ENCODE results near the gene ITFG1. TPM values are rescaled to one million over a fixed set of nuclear protein-coding genes. Genes with fewer than 3 reads are reported as not detected.
"Not testable (repeated sequence)": the region's sequence is repeated elsewhere in the genome, so short reads cannot be mapped to it uniquely, and the experiment has no call there.

ITFG1 gene
- total RNA-seq, 1 donor from 2014 or later, result 49.2 TPM

DNA sequence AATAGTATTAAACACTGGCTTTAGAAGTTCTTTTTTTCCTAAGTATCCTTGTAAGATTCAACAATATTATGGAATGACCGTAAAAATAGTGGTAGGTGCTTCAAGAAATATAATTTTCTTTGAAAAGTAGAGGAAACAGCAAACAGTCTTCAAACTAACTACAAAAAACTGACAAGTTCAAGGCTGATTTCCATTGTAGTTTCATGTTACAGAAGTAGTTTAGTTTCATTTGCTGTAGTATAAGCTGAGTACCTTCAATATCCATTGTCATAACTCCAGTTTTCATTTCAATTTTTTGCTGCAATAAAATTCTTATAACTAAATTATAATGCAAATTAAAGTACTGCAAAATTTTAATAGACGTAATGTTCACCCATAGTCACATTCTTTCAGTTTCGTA, 19.5 kb upstream of the ITFG1 start:
- TF ChIP-seq, protein P1, sequence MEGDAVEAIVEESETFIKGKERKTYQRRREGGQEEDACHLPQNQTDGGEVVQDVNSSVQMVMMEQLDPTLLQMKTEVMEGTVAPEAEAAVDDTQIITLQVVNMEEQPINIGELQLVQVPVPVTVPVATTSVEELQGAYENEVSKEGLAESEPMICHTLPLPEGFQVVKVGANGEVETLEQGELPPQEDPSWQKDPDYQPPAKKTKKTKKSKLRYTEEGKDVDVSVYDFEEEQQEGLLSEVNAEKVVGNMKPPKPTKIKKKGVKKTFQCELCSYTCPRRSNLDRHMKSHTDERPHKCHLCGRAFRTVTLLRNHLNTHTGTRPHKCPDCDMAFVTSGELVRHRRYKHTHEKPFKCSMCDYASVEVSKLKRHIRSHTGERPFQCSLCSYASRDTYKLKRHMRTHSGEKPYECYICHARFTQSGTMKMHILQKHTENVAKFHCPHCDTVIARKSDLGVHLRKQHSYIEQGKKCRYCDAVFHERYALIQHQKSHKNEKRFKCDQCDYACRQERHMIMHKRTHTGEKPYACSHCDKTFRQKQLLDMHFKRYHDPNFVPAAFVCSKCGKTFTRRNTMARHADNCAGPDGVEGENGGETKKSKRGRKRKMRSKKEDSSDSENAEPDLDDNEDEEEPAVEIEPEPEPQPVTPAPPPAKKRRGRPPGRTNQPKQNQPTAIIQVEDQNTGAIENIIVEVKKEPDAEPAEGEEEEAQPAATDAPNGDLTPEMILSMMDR (IDR thresholded peaks at IDR 0.05; ENCODE audit: unreplicated experiment), result no peak
- no peak for DNase-seq (ENCODE audit: low spot score in 2 of 2, unreplicated experiment in 2 of 2)
- Mint-ChIP-seq H3K27me3 (ENCODE audit: low read depth) (no peaks in the 10 kb centered on the region), H3K4me1 (peaks cover 11% of the 10 kb centered on the region), H3K4me3 (no peak overlapping the region), H3K36me3 (peaks cover 4% of the 10 kb centered on the region), H3K27ac (no peak overlapping the region), H3K9me3 (peaks cover 3% of the 10 kb centered on the region)

GRCh38 chr16:47477679-47478078, 16.8 kb upstream of the ITFG1 start:
- DNase-seq (ENCODE audit: low spot score in 2 of 2, unreplicated experiment in 2 of 2), result no peak
- peak overlapping the region; percentile 47 for H3K27ac Mint-ChIP-seq
- TF ChIP-seq, protein P1 (IDR thresholded peaks at IDR 0.05; ENCODE audit: unreplicated experiment), result no peak
- peaks cover 4% of the 10 kb centered on the region for H3K36me3 Mint-ChIP-seq
- H3K4me3 Mint-ChIP-seq, result no peak overlapping the region
- peaks cover 11% of the 10 kb centered on the region for H3K4me1 Mint-ChIP-seq
- H3K27me3 Mint-ChIP-seq (ENCODE audit: low read depth), result no peaks in the 10 kb centered on the region
- H3K9me3 Mint-ChIP-seq, result peaks cover 3% of the 10 kb centered on the region

DNA sequence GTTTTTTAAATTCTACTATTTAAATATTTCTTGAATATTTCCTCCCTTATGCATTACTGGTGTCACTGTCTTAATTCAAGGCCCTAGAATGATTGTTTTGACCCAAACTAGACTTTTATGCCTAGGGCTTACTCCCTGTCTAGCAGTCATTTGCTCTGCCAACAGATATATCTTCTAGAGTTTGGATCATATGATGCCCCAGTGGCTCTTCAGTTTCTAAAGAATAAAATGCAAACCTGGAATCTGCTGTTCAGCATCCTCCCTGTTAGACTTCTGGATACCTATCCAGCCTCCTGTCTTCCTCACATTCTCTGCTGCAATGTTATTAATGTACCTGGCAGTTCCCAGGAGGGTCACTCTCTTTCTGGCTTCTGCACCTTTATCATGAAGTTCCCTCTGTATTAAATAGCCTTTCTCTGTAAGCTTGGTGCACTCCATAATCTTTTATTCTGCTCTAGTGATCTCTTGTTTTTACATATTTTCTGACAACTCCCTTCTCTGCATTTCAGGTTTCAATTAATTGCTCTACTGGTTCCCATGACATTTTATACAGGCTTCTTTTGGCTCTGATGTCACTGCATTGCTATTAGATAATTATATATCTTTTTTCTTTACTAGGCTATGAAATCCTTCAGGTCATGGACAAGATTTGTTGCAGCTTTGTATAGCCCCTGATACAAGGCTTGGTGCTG, 15.9 kb upstream of the ITFG1 start:
- H3K4me1 Mint-ChIP-seq, result peaks cover 11% of the 10 kb centered on the region
- H3K27ac Mint-ChIP-seq, result peak overlapping the region; percentile 68
- peaks cover 3% of the 10 kb centered on the region for H3K9me3 Mint-ChIP-seq
- H3K4me3 Mint-ChIP-seq, result no peak overlapping the region
- peaks cover 2% of the 10 kb centered on the region for H3K36me3 Mint-ChIP-seq
- no peak for DNase-seq (ENCODE audit: low spot score in 2 of 2, unreplicated experiment in 2 of 2)
- no peaks in the 10 kb centered on the region for H3K27me3 Mint-ChIP-seq (ENCODE audit: low read depth)
- TF ChIP-seq, protein P1 (IDR thresholded peaks at IDR 0.05; ENCODE audit: unreplicated experiment), result no peak

GRCh38 chr16:47475786-47476185, 14.9 kb upstream of the ITFG1 start:
- Mint-ChIP-seq H3K9me3 (no peaks in the 10 kb centered on the region), H3K27me3 (ENCODE audit: low read depth) (no peaks in the 10 kb centered on the region), H3K4me3 (no peak overlapping the region), H3K27ac (peak overlapping the region; percentile 56), H3K4me1 (peaks cover 11% of the 10 kb centered on the region), H3K36me3 (peaks cover 4% of the 10 kb centered on the region)
- TF ChIP-seq, protein P1 (IDR thresholded peaks at IDR 0.05; ENCODE audit: unreplicated experiment), result no peak
- no peak for DNase-seq (ENCODE audit: low spot score in 2 of 2, unreplicated experiment in 2 of 2)

DNA sequence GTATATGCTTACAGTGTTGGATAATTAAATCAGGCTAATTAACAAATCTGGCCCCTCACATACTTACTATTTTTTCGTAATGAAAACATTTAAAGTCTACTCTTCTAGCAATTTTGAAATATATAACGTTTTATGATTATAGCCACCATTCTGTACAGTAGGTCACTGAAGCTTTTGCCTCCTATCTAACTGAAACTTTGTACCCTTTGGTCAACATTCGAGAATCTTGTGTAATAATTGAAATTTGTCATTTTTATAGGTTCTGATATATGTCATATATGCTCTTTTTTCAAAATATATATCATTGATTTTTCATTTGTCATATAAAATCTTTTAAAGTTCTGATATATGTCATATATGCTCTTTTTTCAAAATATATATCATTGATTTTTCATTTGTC, 12.9 kb upstream of the ITFG1 start:
- H3K4me3 Mint-ChIP-seq, result no peak overlapping the region
- peaks cover 13% of the 10 kb centered on the region for H3K4me1 Mint-ChIP-seq
- H3K36me3 Mint-ChIP-seq, result peaks cover 4% of the 10 kb centered on the region
- H3K9me3 Mint-ChIP-seq, result no peaks in the 10 kb centered on the region
- TF ChIP-seq, protein P1 (IDR thresholded peaks at IDR 0.05; ENCODE audit: unreplicated experiment), result no peak
- H3K27me3 Mint-ChIP-seq (ENCODE audit: low read depth), result no peaks in the 10 kb centered on the region
- no peak overlapping the region for H3K27ac Mint-ChIP-seq
- no peak for DNase-seq (ENCODE audit: low spot score in 2 of 2, unreplicated experiment in 2 of 2)

GRCh38 chr16:47473004-47473403, 12.1 kb upstream of the ITFG1 start:
- not testable (repeated sequence) for H3K4me3 Mint-ChIP-seq; DNase-seq (ENCODE audit: low spot score in 2 of 2, unreplicated experiment in 2 of 2); H3K27ac Mint-ChIP-seq; H3K27me3 Mint-ChIP-seq (ENCODE audit: low read depth); H3K36me3 Mint-ChIP-seq; H3K9me3 Mint-ChIP-seq
- H3K4me1 Mint-ChIP-seq, result peaks cover 19% of the 10 kb centered on the region
